Measurements from ENCODE around the gene ZNF611. TPM values are rescaled to one million over a fixed set of nuclear protein-coding genes. Genes with fewer than 3 reads are reported as not detected.
A peak's percentile ranks its signal among the peaks of the same experiment; 100 is the strongest.
"Not testable (repeated sequence)": the region's sequence is repeated elsewhere in the genome, so short reads cannot be mapped to it uniquely, and the experiment has no call there.

Gene ZNF611
- total RNA-seq, 1 donor from 2014 or later = 13.1 TPM

DNA sequence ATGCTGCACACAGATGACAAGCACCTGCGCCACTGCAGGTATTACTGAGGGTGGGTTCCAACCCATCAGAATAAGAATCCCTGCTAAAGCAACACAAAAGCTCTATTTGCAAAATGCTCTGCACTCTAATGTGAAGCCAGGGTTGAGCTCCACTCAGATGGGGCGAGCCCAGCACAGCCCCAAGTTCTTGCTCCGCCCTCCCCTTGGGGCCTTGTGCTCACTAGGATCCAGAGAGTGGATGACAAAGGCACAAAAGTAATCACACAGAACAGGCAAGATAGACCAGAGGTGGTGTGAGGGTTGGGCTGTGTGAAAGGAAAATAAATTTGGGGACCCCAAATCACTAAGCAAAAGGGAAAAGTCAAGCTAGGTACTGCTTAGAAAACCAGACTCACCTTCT lies 8.2 kb upstream of the ZNF611 start:
- no peaks in the 10 kb centered on the region for H3K9me3 ChIP-seq

GRCh38 chr19:52742516-52742915 lies 7.7 kb upstream of the ZNF611 start:
- H3K27me3 ChIP-seq = no peaks in the 10 kb centered on the region
- H3K4me1 ChIP-seq = no peaks in the 10 kb centered on the region
- H3K4me3 ChIP-seq = no peak overlapping the region
- intact Hi-C loops (cut with DNase I) = no loop called here
- no peaks in the 10 kb centered on the region for H3K9me3 ChIP-seq
- H3K36me3 ChIP-seq = no peaks in the 10 kb centered on the region
- TF ChIP-seq, protein P1, sequence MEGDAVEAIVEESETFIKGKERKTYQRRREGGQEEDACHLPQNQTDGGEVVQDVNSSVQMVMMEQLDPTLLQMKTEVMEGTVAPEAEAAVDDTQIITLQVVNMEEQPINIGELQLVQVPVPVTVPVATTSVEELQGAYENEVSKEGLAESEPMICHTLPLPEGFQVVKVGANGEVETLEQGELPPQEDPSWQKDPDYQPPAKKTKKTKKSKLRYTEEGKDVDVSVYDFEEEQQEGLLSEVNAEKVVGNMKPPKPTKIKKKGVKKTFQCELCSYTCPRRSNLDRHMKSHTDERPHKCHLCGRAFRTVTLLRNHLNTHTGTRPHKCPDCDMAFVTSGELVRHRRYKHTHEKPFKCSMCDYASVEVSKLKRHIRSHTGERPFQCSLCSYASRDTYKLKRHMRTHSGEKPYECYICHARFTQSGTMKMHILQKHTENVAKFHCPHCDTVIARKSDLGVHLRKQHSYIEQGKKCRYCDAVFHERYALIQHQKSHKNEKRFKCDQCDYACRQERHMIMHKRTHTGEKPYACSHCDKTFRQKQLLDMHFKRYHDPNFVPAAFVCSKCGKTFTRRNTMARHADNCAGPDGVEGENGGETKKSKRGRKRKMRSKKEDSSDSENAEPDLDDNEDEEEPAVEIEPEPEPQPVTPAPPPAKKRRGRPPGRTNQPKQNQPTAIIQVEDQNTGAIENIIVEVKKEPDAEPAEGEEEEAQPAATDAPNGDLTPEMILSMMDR (IDR thresholded peaks at IDR 0.05) = no peak
- DNase-seq (ENCODE audit: low spot score in 2 of 2) = no peak
- no peak overlapping the region for H3K27ac ChIP-seq

More for the DNA sequence above, 8.2 kb upstream of the ZNF611 start:
- intact Hi-C loops (cut with DNase I) = no loop called here
- no peak for DNase-seq (ENCODE audit: low spot score in 2 of 2)
- no peaks in the 10 kb centered on the region for H3K27me3 ChIP-seq
- H3K4me3 ChIP-seq = no peak overlapping the region
- H3K27ac ChIP-seq = no peak overlapping the region
- TF ChIP-seq, protein P1 (IDR thresholded peaks at IDR 0.05) = no peak
- H3K36me3 ChIP-seq = no peaks in the 10 kb centered on the region
- H3K4me1 ChIP-seq = no peaks in the 10 kb centered on the region

- H3K36me3 ChIP-seq = no peaks in the 10 kb centered on the region
- no peaks in the 10 kb centered on the region for H3K4me1 ChIP-seq
- intact Hi-C loops (cut with DNase I) = no loop called here
- H3K27ac ChIP-seq = no peak overlapping the region
- no peak for DNase-seq (ENCODE audit: low spot score in 2 of 2)
- no peak overlapping the region for H3K4me3 ChIP-seq
- H3K9me3 ChIP-seq = no peaks in the 10 kb centered on the region
- TF ChIP-seq, protein P1 (IDR thresholded peaks at IDR 0.05) = no peak
- no peaks in the 10 kb centered on the region for H3K27me3 ChIP-seq
Observed at GRCh38 chr19:52741951-52742485, 7.2 kb upstream of the ZNF611 start.

- H3K36me3 ChIP-seq; intact Hi-C loops (cut with DNase I); H3K9me3 ChIP-seq: not testable (repeated sequence)
Observed at GRCh38 chr19:52741371-52741770, 6.5 kb upstream of the ZNF611 start.

DNA sequence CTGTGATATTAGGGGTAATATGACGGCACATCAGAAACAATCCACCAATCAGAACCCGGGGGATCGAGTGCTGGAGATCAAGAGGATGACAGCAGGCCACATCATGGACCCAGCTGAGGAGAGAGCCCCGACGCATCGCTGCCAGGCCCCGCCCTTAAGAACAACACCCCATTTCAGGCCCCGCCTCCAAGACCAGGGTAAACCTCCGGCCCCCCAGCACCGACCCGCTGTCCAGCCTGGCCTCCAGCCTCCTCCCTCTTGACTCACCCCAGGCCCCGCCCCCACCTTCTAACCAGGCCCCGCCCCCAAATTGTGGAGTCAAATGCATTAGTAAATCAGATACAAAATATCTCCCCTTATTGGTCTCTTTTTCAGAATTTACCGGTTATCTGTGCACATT lies 4.7 kb upstream of the ZNF611 start:
- H3K4me1 ChIP-seq = peaks cover 0 to 5% of the 10 kb centered on the region in 2 donors
- H3K27ac ChIP-seq = no peak overlapping the region
- no peaks in the 10 kb centered on the region for H3K27me3 ChIP-seq
- DNase-seq (ENCODE audit: low spot score in 2 of 2) = no peak
- intact Hi-C loops (cut with DNase I) = loop anchor here (5.0 to 10.0 kb wide), 3 partner anchors 158 to 345 kb away; partner anchors contain the start of genes ZNF320 and ZNF528
- no peaks in the 10 kb centered on the region for H3K36me3 ChIP-seq
- TF ChIP-seq, protein P1 (IDR thresholded peaks at IDR 0.05) = no peak
- H3K9me3 ChIP-seq = no peaks in the 10 kb centered on the region
- H3K4me3 ChIP-seq = no peak overlapping the region

More at GRCh38 chr19:52741371-52741770, 6.5 kb upstream of the ZNF611 start:
- H3K27ac ChIP-seq; H3K4me1 ChIP-seq; DNase-seq (ENCODE audit: low spot score in 2 of 2); H3K4me3 ChIP-seq; H3K27me3 ChIP-seq: not testable (repeated sequence)

GRCh38 chr19:52735734-52736133 lies 890 bp upstream of the ZNF611 start:
- TF ChIP-seq, protein P1 (IDR thresholded peaks at IDR 0.05) = no peak
- H3K27ac ChIP-seq = peak overlapping the region; percentile 78 to 88
- H3K9me3 ChIP-seq = no peaks in the 10 kb centered on the region
- DNase-seq (ENCODE audit: low spot score in 2 of 2) = peak; percentile 14 to 77
- H3K4me1 ChIP-seq = peaks cover 0 to 5% of the 10 kb centered on the region in 2 donors
- H3K36me3 ChIP-seq = no peaks in the 10 kb centered on the region
- no peaks in the 10 kb centered on the region for H3K27me3 ChIP-seq
- H3K4me3 ChIP-seq = peak overlapping the region in 1 of 2 donors; percentile 81
- intact Hi-C loops (cut with DNase I) = loop anchor here (1.0 to 10.0 kb wide), 9 partner anchors 45 to 367 kb away; partner anchors contain the start of genes ZNF160, ZNF320, ZNF528 and ZNF600

Data from ascending aorta (tissue), 2 donors.